ENCODE results near the gene SP1. TPM values are rescaled to one million over a fixed set of nuclear protein-coding genes. Genes with fewer than 3 reads are reported as not detected.
A peak's percentile ranks its signal among the peaks of the same experiment; 100 is the strongest.

SP1 gene
- total RNA-seq, 1 donor from 2014 or later, result 104 TPM

- no peak for DNase-seq (ENCODE audit: low spot score)
Measured at GRCh38 chr12:53450936-53451335, 71.0 kb downstream of the SP1 start.

- DNase-seq (ENCODE audit: low spot score), result peak; percentile 98
Measured at GRCh38 chr12:53451661-53452158, 71.7 kb downstream of the SP1 start, which contains the start of gene PCBP2. PCBP2 (plus strand) TSS chr12:53452102; CDS start chr12:53454801, 2,699 bp downstream.

- peak; percentile 91 for DNase-seq (ENCODE audit: low spot score)
Measured at GRCh38 chr12:53452159-53453077, 72.4 kb downstream of the SP1 start.

- DNase-seq (ENCODE audit: low spot score), result no peak
Measured at GRCh38 chr12:53453953-53454640, 74.1 kb downstream of the SP1 start.

- no peak for DNase-seq (ENCODE audit: low spot score)
Measured at GRCh38 chr12:53454707-53455106, 74.7 kb downstream of the SP1 start.

- DNase-seq (ENCODE audit: low spot score), result no peak
Measured at GRCh38 chr12:53456654-53457366, 76.8 kb downstream of the SP1 start.

GRCh38 chr12:53459097-53459496 is 79.1 kb downstream of the SP1 start:
- no peak for DNase-seq (ENCODE audit: low spot score)

GRCh38 chr12:53461059-53461458 is 81.1 kb downstream of the SP1 start:
- no peak for DNase-seq (ENCODE audit: low spot score)

- DNase-seq (ENCODE audit: low spot score), result no peak
Measured at GRCh38 chr12:53461591-53461990, 81.6 kb downstream of the SP1 start.

- no peak for DNase-seq (ENCODE audit: low spot score)
Measured at GRCh38 chr12:53462935-53463334, 83.0 kb downstream of the SP1 start.

GRCh38 chr12:53463802-53464560 is 84.0 kb downstream of the SP1 start:
- DNase-seq (ENCODE audit: low spot score), result no peak

GRCh38 chr12:53464685-53465418 is 84.9 kb downstream of the SP1 start:
- no peak for DNase-seq (ENCODE audit: low spot score)

- DNase-seq (ENCODE audit: low spot score), result no peak
Measured at GRCh38 chr12:53465679-53466078, 85.7 kb downstream of the SP1 start.

Other genes with a start within 250 kb of the SP1 start
- gene ZNF740, start 199.5 kb upstream of the SP1 start, total RNA-seq, result 56.8 TPM
- 65.7 TPM for gene CSAD, start 199.3 kb upstream of the SP1 start, total RNA-seq
- gene ITGB7, start 172.9 kb upstream of the SP1 start, total RNA-seq, result 15.8 TPM
- gene RARG, start 148.0 kb upstream of the SP1 start, total RNA-seq, result 101 TPM
- gene ESPL1, start 111.9 kb upstream of the SP1 start, total RNA-seq, result 2.3 TPM
- 468 TPM for gene PFDN5, start 84.6 kb upstream of the SP1 start, total RNA-seq
- gene MYG1, start 80.5 kb upstream of the SP1 start, total RNA-seq, result 50.0 TPM
- 44.1 TPM for gene AAAS, start 58.6 kb upstream of the SP1 start, total RNA-seq
- gene SP7, start 43.8 kb upstream of the SP1 start, total RNA-seq, result not detected
- not detected for gene AMHR2, start 43.7 kb downstream of the SP1 start, total RNA-seq
- gene PRR13, start 61.6 kb downstream of the SP1 start, total RNA-seq, result 210 TPM
- 675 TPM for gene PCBP2, start 71.9 kb downstream of the SP1 start, total RNA-seq
- 19.9 TPM for gene MAP3K12, start 119.3 kb downstream of the SP1 start, total RNA-seq
- 38.3 TPM for gene TARBP2, start 121.1 kb downstream of the SP1 start, total RNA-seq
- gene NPFF, start 127.3 kb downstream of the SP1 start, total RNA-seq, result not detected
- gene ATF7, start 246.2 kb downstream of the SP1 start, total RNA-seq, result 58.3 TPM

Measured in ureter (tissue), 1 donor.